GM12873 (cell line): Measurements from ENCODE around the gene SDHA.
A peak's percentile ranks its signal among the peaks of the same experiment; 100 is the strongest.

Experiments used
- CTCF ChIP-seq: IDR thresholded peaks from 2 replicates; pipeline ENCODE4 v1.5.1; 2012; ENCODE audit warnings: low read depth, mild to moderate bottlenecking, moderate library complexity, low read length, control low read depth; ENCODE audit not compliant: insufficient read depth; ENCODE audit errors: missing control alignments

Gene SDHA

DNA sequence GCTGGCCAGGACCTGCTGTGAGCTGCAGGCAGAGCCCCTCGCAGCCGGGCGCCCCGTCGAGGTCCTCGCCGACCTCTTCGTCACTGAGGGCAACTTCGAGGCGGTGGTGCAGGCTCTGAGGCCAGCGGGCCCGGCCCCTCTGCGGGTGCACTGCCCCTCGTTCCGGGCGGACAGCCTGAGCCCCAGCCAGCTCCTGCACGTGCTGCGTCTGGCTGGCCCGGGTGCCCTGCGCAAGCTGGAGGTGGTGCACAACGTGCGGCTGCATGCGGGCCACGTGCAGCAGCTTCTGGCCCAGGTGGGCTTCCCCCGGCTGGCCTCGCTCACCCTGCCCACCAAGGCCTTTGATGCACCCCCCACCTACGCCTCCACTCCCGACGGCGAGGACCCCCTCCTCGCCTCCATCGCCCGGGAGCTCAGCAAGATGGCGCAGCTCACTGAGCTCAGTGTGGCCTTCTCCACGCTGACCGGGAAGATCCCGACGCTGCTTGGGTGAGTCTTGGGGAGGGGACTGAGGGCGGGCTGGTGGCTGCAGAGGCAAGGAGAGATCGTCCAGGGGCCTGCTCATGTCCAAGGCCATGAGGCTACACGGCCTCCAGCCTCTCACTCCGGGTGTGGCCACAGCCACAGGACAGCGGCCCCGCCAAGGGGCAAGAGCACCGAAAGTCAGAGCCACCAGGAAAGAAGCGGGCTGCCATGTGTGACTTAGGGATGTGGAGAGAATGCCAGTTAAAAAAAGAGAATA lies 26.0 kb upstream of the SDHA start:
- TF ChIP-seq CTCF, result no peak

- TF ChIP-seq CTCF, result no peak
These were observed 25.5 kb upstream of the SDHA start for GRCh38 chr5:192691-192969.

DNA sequence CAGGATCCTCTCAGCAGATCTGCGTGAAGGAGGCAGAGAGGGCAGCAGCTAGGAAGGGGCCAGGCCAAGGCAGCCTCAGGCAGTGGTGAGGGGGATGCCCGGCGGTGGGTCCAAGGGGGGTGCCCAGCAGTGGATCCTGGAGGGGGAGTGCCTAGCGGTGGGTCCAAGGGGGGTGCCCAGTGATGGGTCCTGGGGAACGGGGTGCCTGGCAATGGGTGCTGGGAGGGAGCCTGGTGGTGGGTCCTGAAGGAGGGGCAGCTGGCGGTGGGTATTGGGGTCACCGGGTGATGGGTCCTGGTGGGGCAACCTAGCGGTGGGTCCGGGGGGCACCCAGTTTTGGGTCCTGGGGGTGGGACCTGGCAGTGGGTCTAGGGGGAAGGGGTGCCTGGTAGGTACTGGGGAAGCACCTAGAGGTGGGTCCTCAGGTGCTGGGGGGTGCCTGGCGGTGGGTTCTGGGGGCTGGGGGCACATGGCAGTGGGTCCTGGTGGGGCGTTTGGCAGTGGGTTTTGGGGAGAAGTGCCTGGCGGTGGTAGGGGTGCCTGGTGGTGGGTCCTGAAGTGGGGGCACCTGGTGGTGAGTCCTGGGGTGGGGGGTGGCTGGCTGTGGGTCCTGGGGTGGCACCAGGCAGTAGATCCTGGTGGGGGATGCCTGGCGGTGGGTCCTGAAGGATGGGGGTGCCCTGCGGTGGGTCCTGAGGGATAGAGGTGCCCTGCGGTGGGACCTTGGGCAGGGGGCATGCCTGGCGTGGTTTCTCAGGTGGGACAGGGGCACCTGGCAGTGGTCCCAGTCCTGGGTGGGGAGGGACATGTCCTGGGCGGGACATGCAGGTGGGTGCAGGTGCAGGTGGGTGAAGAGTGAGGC lies 24.9 kb upstream of the SDHA start:
- TF ChIP-seq CTCF, result no peak

GRCh38 chr5:194102-194501 lies 24.0 kb upstream of the SDHA start:
- TF ChIP-seq CTCF, result no peak

DNA sequence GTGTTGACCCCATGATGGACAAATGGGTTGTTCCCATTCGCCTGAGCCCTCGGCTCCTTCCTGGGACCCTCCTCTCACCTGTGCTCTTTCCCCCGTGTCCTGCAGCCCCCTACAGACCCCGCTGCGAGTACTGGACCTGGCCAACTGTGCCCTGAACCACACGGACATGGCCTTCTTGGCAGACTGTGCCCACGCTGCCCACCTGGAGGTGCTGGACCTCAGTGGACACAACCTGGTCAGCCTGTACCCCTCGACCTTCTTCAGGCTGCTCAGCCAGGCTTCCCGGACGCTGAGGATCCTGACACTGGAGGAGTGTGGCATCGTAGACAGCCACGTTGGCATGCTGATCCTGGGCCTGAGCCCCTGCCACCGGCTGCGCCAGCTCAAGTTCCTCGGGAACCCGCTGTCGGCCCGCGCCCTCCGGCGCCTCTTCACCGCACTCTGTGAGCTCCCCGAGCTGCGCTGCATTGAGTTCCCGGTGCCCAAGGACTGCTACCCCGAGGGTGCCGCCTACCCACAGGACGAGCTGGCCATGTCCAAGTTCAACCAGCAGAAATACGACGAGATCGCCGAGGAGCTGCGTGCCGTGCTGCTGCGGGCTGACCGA lies 23.4 kb upstream of the SDHA start:
- no peak for TF ChIP-seq CTCF

GRCh38 chr5:195401-196160 lies 22.5 kb upstream of the SDHA start:
- TF ChIP-seq CTCF, result peak; percentile 6

- no peak for TF ChIP-seq CTCF
These were observed 21.8 kb upstream of the SDHA start for GRCh38 chr5:196350-196749.
